ENCODE data around the gene PPP1R12C.
A peak's percentile ranks its signal among the peaks of the same experiment; 100 is the strongest.

The PPP1R12C gene

GRCh38 chr19:55101261-55101660, 16.2 kb downstream of the PPP1R12C start:
- H3K27ac ChIP-seq (ENCODE audit: low read length): no peak overlapping the region
- H3K9ac ChIP-seq (ENCODE audit: low read length): no peak overlapping the region
- H3K4me3 ChIP-seq (ENCODE audit: low read length): no peak overlapping the region
- H3K4me1 ChIP-seq (ENCODE audit: control insufficient read depth, low read depth, low read length): no peaks in the 10 kb centered on the region
- no peaks in the 10 kb centered on the region for H3K9me3 ChIP-seq (ENCODE audit: control insufficient read depth, low read depth, low read length)
- no peaks in the 10 kb centered on the region for H3K27me3 ChIP-seq (ENCODE audit: control insufficient read depth, insufficient read depth, low read length)
- H3K36me3 ChIP-seq (ENCODE audit: control insufficient read depth, low read depth, low read length): no peaks in the 10 kb centered on the region

- Histone ChIP-seq H3K27me3 (ENCODE audit: control insufficient read depth, insufficient read depth, low read length) (no peaks in the 10 kb centered on the region), H3K4me1 (ENCODE audit: control insufficient read depth, low read depth, low read length) (peaks cover 4% of the 10 kb centered on the region), H3K27ac (ENCODE audit: low read length) (no peak overlapping the region), H3K9me3 (ENCODE audit: control insufficient read depth, low read depth, low read length) (no peaks in the 10 kb centered on the region), H3K36me3 (ENCODE audit: control insufficient read depth, low read depth, low read length) (no peaks in the 10 kb centered on the region), H3K4me3 (ENCODE audit: low read length) (no peak overlapping the region), H3K9ac (ENCODE audit: low read length) (no peak overlapping the region)
Observed at GRCh38 chr19:55099557-55100506, 17.6 kb downstream of the PPP1R12C start.

- Histone ChIP-seq H3K4me3 (ENCODE audit: low read length) (no peak overlapping the region), H3K9ac (ENCODE audit: low read length) (no peak overlapping the region), H3K9me3 (ENCODE audit: control insufficient read depth, low read depth, low read length) (no peaks in the 10 kb centered on the region), H3K36me3 (ENCODE audit: control insufficient read depth, low read depth, low read length) (no peaks in the 10 kb centered on the region), H3K4me1 (ENCODE audit: control insufficient read depth, low read depth, low read length) (peaks cover 9% of the 10 kb centered on the region), H3K27ac (ENCODE audit: low read length) (no peak overlapping the region), H3K27me3 (ENCODE audit: control insufficient read depth, insufficient read depth, low read length) (no peaks in the 10 kb centered on the region)
Observed at GRCh38 chr19:55098716-55099556, 18.5 kb downstream of the PPP1R12C start.

GRCh38 chr19:55097864-55098715, 19.3 kb downstream of the PPP1R12C start:
- no peak overlapping the region for H3K27ac ChIP-seq (ENCODE audit: low read length)
- peaks cover 9% of the 10 kb centered on the region for H3K4me1 ChIP-seq (ENCODE audit: control insufficient read depth, low read depth, low read length)
- no peak overlapping the region for H3K9ac ChIP-seq (ENCODE audit: low read length)

GRCh38 chr19:55096061-55096701, 21.3 kb downstream of the PPP1R12C start:
- Histone ChIP-seq H3K4me1 (ENCODE audit: control insufficient read depth, low read depth, low read length) (peaks cover 13% of the 10 kb centered on the region), H3K27me3 (ENCODE audit: control insufficient read depth, insufficient read depth, low read length) (no peaks in the 10 kb centered on the region), H3K36me3 (ENCODE audit: control insufficient read depth, low read depth, low read length) (no peaks in the 10 kb centered on the region)

More at GRCh38 chr19:55097864-55098715, 19.3 kb downstream of the PPP1R12C start:
- no peaks in the 10 kb centered on the region for H3K36me3 ChIP-seq (ENCODE audit: control insufficient read depth, low read depth, low read length)
- no peaks in the 10 kb centered on the region for H3K9me3 ChIP-seq (ENCODE audit: control insufficient read depth, low read depth, low read length)
- no peak overlapping the region for H3K4me3 ChIP-seq (ENCODE audit: low read length)
- no peaks in the 10 kb centered on the region for H3K27me3 ChIP-seq (ENCODE audit: control insufficient read depth, insufficient read depth, low read length)

GRCh38 chr19:55095260-55096060, 22.0 kb downstream of the PPP1R12C start:
- Histone ChIP-seq H3K9ac (ENCODE audit: low read length) (no peak overlapping the region), H3K9me3 (ENCODE audit: control insufficient read depth, low read depth, low read length) (no peaks in the 10 kb centered on the region), H3K4me3 (ENCODE audit: low read length) (no peak overlapping the region), H3K27ac (ENCODE audit: low read length) (no peak overlapping the region), H3K27me3 (ENCODE audit: control insufficient read depth, insufficient read depth, low read length) (no peaks in the 10 kb centered on the region), H3K36me3 (ENCODE audit: control insufficient read depth, low read depth, low read length) (no peaks in the 10 kb centered on the region), H3K4me1 (ENCODE audit: control insufficient read depth, low read depth, low read length) (peaks cover 13% of the 10 kb centered on the region)

More at GRCh38 chr19:55096061-55096701, 21.3 kb downstream of the PPP1R12C start:
- Histone ChIP-seq H3K9ac (ENCODE audit: low read length) (no peak overlapping the region), H3K27ac (ENCODE audit: low read length) (no peak overlapping the region), H3K4me3 (ENCODE audit: low read length) (no peak overlapping the region), H3K9me3 (ENCODE audit: control insufficient read depth, low read depth, low read length) (no peaks in the 10 kb centered on the region)

GRCh38 chr19:55094456-55095259, 22.8 kb downstream of the PPP1R12C start:
- H3K9ac ChIP-seq (ENCODE audit: low read length): no peak overlapping the region
- peaks cover 13% of the 10 kb centered on the region for H3K4me1 ChIP-seq (ENCODE audit: control insufficient read depth, low read depth, low read length)
- no peaks in the 10 kb centered on the region for H3K27me3 ChIP-seq (ENCODE audit: control insufficient read depth, insufficient read depth, low read length)
- H3K4me3 ChIP-seq (ENCODE audit: low read length): no peak overlapping the region
- H3K27ac ChIP-seq (ENCODE audit: low read length): no peak overlapping the region
- H3K36me3 ChIP-seq (ENCODE audit: control insufficient read depth, low read depth, low read length): no peaks in the 10 kb centered on the region
- no peaks in the 10 kb centered on the region for H3K9me3 ChIP-seq (ENCODE audit: control insufficient read depth, low read depth, low read length)

GRCh38 chr19:55092423-55093318, 24.8 kb downstream of the PPP1R12C start:
- no peaks in the 10 kb centered on the region for H3K9me3 ChIP-seq (ENCODE audit: control insufficient read depth, low read depth, low read length)
- no peak overlapping the region for H3K9ac ChIP-seq (ENCODE audit: low read length)
- H3K36me3 ChIP-seq (ENCODE audit: control insufficient read depth, low read depth, low read length): no peaks in the 10 kb centered on the region
- no peak overlapping the region for H3K27ac ChIP-seq (ENCODE audit: low read length)
- no peaks in the 10 kb centered on the region for H3K27me3 ChIP-seq (ENCODE audit: control insufficient read depth, insufficient read depth, low read length)
- H3K4me3 ChIP-seq (ENCODE audit: low read length): peak overlapping the region; percentile 64
- peaks cover 24% of the 10 kb centered on the region for H3K4me1 ChIP-seq (ENCODE audit: control insufficient read depth, low read depth, low read length)

- Histone ChIP-seq H3K9me3 (ENCODE audit: control insufficient read depth, low read depth, low read length) (no peaks in the 10 kb centered on the region), H3K9ac (ENCODE audit: low read length) (no peak overlapping the region), H3K4me3 (ENCODE audit: low read length) (peak overlapping the region; percentile 64)
Observed at GRCh38 chr19:55091955-55092354, 25.5 kb downstream of the PPP1R12C start.

More at GRCh38 chr19:55091955-55092354, 25.5 kb downstream of the PPP1R12C start:
- H3K4me1 ChIP-seq (ENCODE audit: control insufficient read depth, low read depth, low read length): peaks cover 24% of the 10 kb centered on the region
- no peak overlapping the region for H3K27ac ChIP-seq (ENCODE audit: low read length)
- H3K27me3 ChIP-seq (ENCODE audit: control insufficient read depth, insufficient read depth, low read length): no peaks in the 10 kb centered on the region
- no peaks in the 10 kb centered on the region for H3K36me3 ChIP-seq (ENCODE audit: control insufficient read depth, low read depth, low read length)

All from iPS-18a (cell line).